Transverse colon (tissue), 4 donors: ENCODE results near the gene PTX4. TPM values are rescaled to one million over a fixed set of nuclear protein-coding genes. Genes with fewer than 3 reads are reported as not detected.

Experiments used
- DNase-seq: peaks from one replicate; pipeline ENCODE4 v3.0.0-alpha.2; 2019
- H3K27ac ChIP-seq, 4 donors: fragments of 200-600 bp; sonication (generic); 2 replicates each; pipeline ENCODE4 v1.5.1; 2016 to 2018; ENCODE audit warnings: inconsistent platforms in 4 of 4
- H3K27me3 ChIP-seq: fragments of 200-600 bp; sonication (generic); 2 replicates; pipeline ENCODE4 v1.5.1; 2017; ENCODE audit warnings: inconsistent platforms
- H3K36me3 ChIP-seq, 4 donors: fragments of 200-600 bp; sonication (generic); 2 replicates each; pipeline ENCODE4 v1.5.1; 2017 to 2019; ENCODE audit warnings: inconsistent platforms in 4 of 4
- H3K4me1 ChIP-seq, 4 donors: fragments of 200-600 bp; sonication (generic); 2 replicates each; pipeline ENCODE4 v1.5.1; 2017 to 2020; ENCODE audit warnings: inconsistent platforms in 4 of 4
- H3K4me3 ChIP-seq, 4 donors: fragments of 200-600 bp; sonication (generic); 1 replicate in 1 of 4; 2 replicates in 3 of 4; pipeline versions ENCODE4 v1.5.1 to v1.6.1; 2017 to 2019; ENCODE audit warnings: inconsistent platforms in 4 of 4
- H3K9me3 ChIP-seq, 2 donors: fragments of 200-600 bp; sonication (generic); 2 replicates each; pipeline ENCODE4 v1.5.1; 2017 to 2019; ENCODE audit warnings: inconsistent platforms in 2 of 2
- EP300 ChIP-seq: sonication (generic); formaldehyde crosslinking; IDR thresholded peaks from one replicate; pipeline ENCODE4 v1.6.1; 2017; ENCODE audit warnings: antibody characterized with exemption, low read depth
- POLR2A ChIP-seq: fragments of 450-650 bp; IDR thresholded peaks from one replicate; pipeline ENCODE4 v1.6.1; 2016; ENCODE audit warnings: antibody characterized with exemption, mild to moderate bottlenecking, moderate library complexity
- POLR2AphosphoS5 ChIP-seq, 3 donors: sonication (generic); formaldehyde crosslinking; IDR thresholded peaks; one replicate each; pipeline ENCODE4 v1.6.1; 2016; ENCODE audit warnings: antibody characterized with exemption in 3 of 3
- WGBS, 2 donors: methylation state at CpG; one replicate each; pipeline ENCODE4 v1.1.5; 2018; ENCODE audit warnings: low coverage in 1 of 2; 5-methylcytosine and 5-hydroxymethylcytosine counted together
- in situ Hi-C, 4 donors: fragments of 200-750 bp; cut with MboI; loops; one replicate each; pipeline versions ENCODE4 v1.15.0 to v1.15.1; 2017; ENCODE audit warnings: low sequenced_read_pairs in 3 of 4, low pct_ligation_motif_present in 1 of 4, low pct_unique_long_range_greater_than_20kb in 1 of 4
- intact Hi-C: fragments of 100-400 bp; cut with DNase I; formaldehyde crosslinking; loops from one replicate; pipeline ENCODE4 v1.15.1; 2023; ENCODE audit warnings: low total_unique reads
- total RNA-seq, 4 donors: library from RNA; depleted of rRNA; stranded (reverse); fragments of >200 nt; gene quantifications; one replicate each; pipeline ENCODE4 v1.1.0, GENCODE V29; 2016
- TF ChIP-seq, protein P1 (sequence below), 5 experiments: fragments of 200-600 bp in 3 of 5; fragments of 450-650 bp in 2 of 5; sonication (generic) in 3 of 5; IDR thresholded peaks; 1 replicate in 2 of 5; 2 replicates in 3 of 5; pipeline ENCODE4 v1.5.1; 2016 to 2017; ENCODE audit warnings: antibody characterized with exemption in 5 of 5, inconsistent platforms in 3 of 5, mild to moderate bottlenecking in 2 of 5, moderate library complexity in 1 of 5

The PTX4 gene
- total RNA-seq, 4 donors from 2014 or later, result not detected

- no peak overlapping the region for H3K4me3 ChIP-seq
- 94 to 100% methylated on average over 3 to 10 of the region's 10 CpGs for WGBS, 2 donors
- no peak overlapping the region for H3K27ac ChIP-seq
- H3K36me3 ChIP-seq, result no peaks in the 10 kb centered on the region
- H3K4me1 ChIP-seq, result peaks cover 13 to 21% (median 17%) of the 10 kb centered on the region in 4 donors
- no peak for DNase-seq
- H3K9me3 ChIP-seq, result no peaks in the 10 kb centered on the region
- in situ Hi-C loops (no loop called here), intact Hi-C loops (no loop called here)
- TF ChIP-seq EP300 (no peak), POLR2AphosphoS5 (IDR thresholded peaks at IDR 0.05) (no peak), POLR2A (no peak)
- TF ChIP-seq, protein P1, sequence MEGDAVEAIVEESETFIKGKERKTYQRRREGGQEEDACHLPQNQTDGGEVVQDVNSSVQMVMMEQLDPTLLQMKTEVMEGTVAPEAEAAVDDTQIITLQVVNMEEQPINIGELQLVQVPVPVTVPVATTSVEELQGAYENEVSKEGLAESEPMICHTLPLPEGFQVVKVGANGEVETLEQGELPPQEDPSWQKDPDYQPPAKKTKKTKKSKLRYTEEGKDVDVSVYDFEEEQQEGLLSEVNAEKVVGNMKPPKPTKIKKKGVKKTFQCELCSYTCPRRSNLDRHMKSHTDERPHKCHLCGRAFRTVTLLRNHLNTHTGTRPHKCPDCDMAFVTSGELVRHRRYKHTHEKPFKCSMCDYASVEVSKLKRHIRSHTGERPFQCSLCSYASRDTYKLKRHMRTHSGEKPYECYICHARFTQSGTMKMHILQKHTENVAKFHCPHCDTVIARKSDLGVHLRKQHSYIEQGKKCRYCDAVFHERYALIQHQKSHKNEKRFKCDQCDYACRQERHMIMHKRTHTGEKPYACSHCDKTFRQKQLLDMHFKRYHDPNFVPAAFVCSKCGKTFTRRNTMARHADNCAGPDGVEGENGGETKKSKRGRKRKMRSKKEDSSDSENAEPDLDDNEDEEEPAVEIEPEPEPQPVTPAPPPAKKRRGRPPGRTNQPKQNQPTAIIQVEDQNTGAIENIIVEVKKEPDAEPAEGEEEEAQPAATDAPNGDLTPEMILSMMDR (IDR thresholded peaks at IDR 0.05), result no peak
- no peaks in the 10 kb centered on the region for H3K27me3 ChIP-seq
Measured at GRCh38 chr16:1477033-1477432, 11.7 kb downstream of the PTX4 start.

- DNase-seq, result no peak
- intact Hi-C loops, result no loop called here
- H3K27ac ChIP-seq, result peak overlapping the region; percentile 89 to 94 (median 91)
Measured at GRCh38 chr16:1475552-1476114, 13.1 kb downstream of the PTX4 start.

GRCh38 chr16:1474796-1475551 is 13.8 kb downstream of the PTX4 start, which contains the start of gene CLCN7:
TSS of gene CLCN7 (minus strand) at chr16:1475028. CDS start at chr16:1474974, 54 bp downstream.
- peak within 1 kb of the TSS; percentile 73 to 98 (median 86) for H3K4me3 ChIP-seq

More at GRCh38 chr16:1475552-1476114, 13.1 kb downstream of the PTX4 start:
- TF ChIP-seq EP300 (no peak), POLR2A (no peak), POLR2AphosphoS5 (IDR thresholded peaks at IDR 0.05) (no peak)
- TF ChIP-seq, protein P1 (IDR thresholded peaks at IDR 0.05), result no peak
- H3K9me3 ChIP-seq, result no peaks in the 10 kb centered on the region
- in situ Hi-C loops, result no loop called here
- H3K27me3 ChIP-seq, result no peaks in the 10 kb centered on the region
- peak overlapping the region; percentile 73 to 98 (median 86) for H3K4me3 ChIP-seq
- peaks cover 13 to 30% (median 20%) of the 10 kb centered on the region in 4 donors for H3K4me1 ChIP-seq
- no peaks in the 10 kb centered on the region for H3K36me3 ChIP-seq
- 45 to 69% methylated on average over 4 to 15 of the region's 15 CpGs for WGBS, 2 donors

More at GRCh38 chr16:1474796-1475551, 13.8 kb downstream of the PTX4 start, which contains the start of gene CLCN7:
- peak within 1 kb of the TSS; percentile 89 to 94 (median 91) for H3K27ac ChIP-seq
- TF ChIP-seq, protein P1 (IDR thresholded peaks at IDR 0.05), result no peak
- peak; percentile 93 for TF ChIP-seq POLR2A
- peak; percentile 89 to 94 (median 93) for TF ChIP-seq POLR2AphosphoS5 (IDR thresholded peaks at IDR 0.05)
- TF ChIP-seq EP300, result no peak
- in situ Hi-C loops (no loop called here), intact Hi-C loops (no loop called here)
- H3K27me3 ChIP-seq, result no peaks in the 10 kb centered on the region
- peaks cover 13 to 37% (median 20%) of the 10 kb centered on the region in 4 donors for H3K4me1 ChIP-seq
- no peaks in the 10 kb centered on the region for H3K36me3 ChIP-seq
- no peaks in the 10 kb centered on the region for H3K9me3 ChIP-seq
- peak; percentile 93 for DNase-seq
- WGBS, 2 donors, result 1 to 2% methylated on average over 9 to 77 of the region's 99 CpGs
